ENCODE measurements around the gene SRRM5.
A peak's percentile ranks its signal among the peaks of the same experiment; 100 is the strongest.
"Not testable (repeated sequence)": the region's sequence is repeated elsewhere in the genome, so short reads cannot be mapped to it uniquely, and the experiment has no call there.

Gene SRRM5

GRCh38 chr19:43598445-43599240 lies 13.2 kb upstream of the SRRM5 start:
- Mint-ChIP-seq H3K27me3 (no peaks in the 10 kb centered on the region), H3K4me3 (peak overlapping the region; percentile 24), H3K27ac (no peak overlapping the region), H3K4me1 (peaks cover 30% of the 10 kb centered on the region), H3K9me3 (no peaks in the 10 kb centered on the region), H3K36me3 (peaks cover 3% of the 10 kb centered on the region)

- peak overlapping the region; percentile 41 for H3K27ac Mint-ChIP-seq
- no peaks in the 10 kb centered on the region for H3K27me3 Mint-ChIP-seq
- H3K4me1 Mint-ChIP-seq: peaks cover 27% of the 10 kb centered on the region
- no peak overlapping the region for H3K4me3 Mint-ChIP-seq
- no peaks in the 10 kb centered on the region for H3K36me3 Mint-ChIP-seq
- no peaks in the 10 kb centered on the region for H3K9me3 Mint-ChIP-seq
Observed at GRCh38 chr19:43599635-43600295, 12.1 kb upstream of the SRRM5 start.

- H3K27me3 Mint-ChIP-seq, H3K4me3 Mint-ChIP-seq, H3K36me3 Mint-ChIP-seq, H3K9me3 Mint-ChIP-seq: not testable (repeated sequence)
- Mint-ChIP-seq H3K27ac (peak overlapping the region; percentile 41), H3K4me1 (peaks cover 27% of the 10 kb centered on the region)
Observed at GRCh38 chr19:43600326-43600725, 11.6 kb upstream of the SRRM5 start.

GRCh38 chr19:43605875-43606568 lies 5.9 kb upstream of the SRRM5 start:
- Mint-ChIP-seq H3K27me3 (no peaks in the 10 kb centered on the region), H3K27ac (no peak overlapping the region), H3K4me3 (no peak overlapping the region), H3K36me3 (no peaks in the 10 kb centered on the region), H3K4me1 (peaks cover 3% of the 10 kb centered on the region), H3K9me3 (no peaks in the 10 kb centered on the region)

- Mint-ChIP-seq H3K27ac (no peak overlapping the region), H3K36me3 (no peaks in the 10 kb centered on the region), H3K4me3 (no peak overlapping the region), H3K4me1 (peaks cover 5% of the 10 kb centered on the region), H3K27me3 (no peaks in the 10 kb centered on the region), H3K9me3 (no peaks in the 10 kb centered on the region)
Observed at GRCh38 chr19:43606569-43607229, 5.2 kb upstream of the SRRM5 start.

GRCh38 chr19:43607238-43608205 lies 4.4 kb upstream of the SRRM5 start:
- H3K4me3 Mint-ChIP-seq: no peak overlapping the region
- H3K27me3 Mint-ChIP-seq: no peaks in the 10 kb centered on the region
- H3K36me3 Mint-ChIP-seq: no peaks in the 10 kb centered on the region
- H3K4me1 Mint-ChIP-seq: peaks cover 10% of the 10 kb centered on the region
- H3K27ac Mint-ChIP-seq: peak overlapping the region; percentile 46
- no peaks in the 10 kb centered on the region for H3K9me3 Mint-ChIP-seq

- H3K4me1 Mint-ChIP-seq: peaks cover 16% of the 10 kb centered on the region
- no peaks in the 10 kb centered on the region for H3K9me3 Mint-ChIP-seq
- H3K27ac Mint-ChIP-seq: no peak overlapping the region
- H3K36me3 Mint-ChIP-seq: peaks cover 4% of the 10 kb centered on the region
- no peaks in the 10 kb centered on the region for H3K27me3 Mint-ChIP-seq
- H3K4me3 Mint-ChIP-seq: no peak overlapping the region
Observed at GRCh38 chr19:43609872-43610271, 2.0 kb upstream of the SRRM5 start.

- H3K4me3 Mint-ChIP-seq: no peak overlapping the region
- no peaks in the 10 kb centered on the region for H3K9me3 Mint-ChIP-seq
- peaks cover 4% of the 10 kb centered on the region for H3K36me3 Mint-ChIP-seq
- H3K27me3 Mint-ChIP-seq: no peaks in the 10 kb centered on the region
- peak overlapping the region; percentile 52 for H3K27ac Mint-ChIP-seq
- peaks cover 17% of the 10 kb centered on the region for H3K4me1 Mint-ChIP-seq
Observed at GRCh38 chr19:43610493-43610892, 1.4 kb upstream of the SRRM5 start.

- Mint-ChIP-seq H3K36me3 (peaks cover 4% of the 10 kb centered on the region), H3K4me3 (no peak overlapping the region), H3K27me3 (no peaks in the 10 kb centered on the region), H3K4me1 (peaks cover 28% of the 10 kb centered on the region), H3K27ac (no peak overlapping the region), H3K9me3 (no peaks in the 10 kb centered on the region)
Observed at GRCh38 chr19:43612374-43612773, 486 bp downstream of the SRRM5 start.

GRCh38 chr19:43616306-43616705 lies 4.4 kb downstream of the SRRM5 start:
- Mint-ChIP-seq H3K4me3 (no peak overlapping the region), H3K27ac (peak overlapping the region; percentile 68), H3K36me3 (peaks cover 4% of the 10 kb centered on the region), H3K4me1 (peaks cover 40% of the 10 kb centered on the region), H3K9me3 (no peaks in the 10 kb centered on the region), H3K27me3 (no peaks in the 10 kb centered on the region)

- H3K36me3 Mint-ChIP-seq: peaks cover 4% of the 10 kb centered on the region
- no peak overlapping the region for H3K27ac Mint-ChIP-seq
- H3K27me3 Mint-ChIP-seq: no peaks in the 10 kb centered on the region
- peaks cover 39% of the 10 kb centered on the region for H3K4me1 Mint-ChIP-seq
- H3K9me3 Mint-ChIP-seq: no peaks in the 10 kb centered on the region
- H3K4me3 Mint-ChIP-seq: no peak overlapping the region
Observed at GRCh38 chr19:43616954-43617353, 5.1 kb downstream of the SRRM5 start.

GRCh38 chr19:43618921-43619261 lies 7.0 kb downstream of the SRRM5 start:
- H3K36me3 Mint-ChIP-seq: no peaks in the 10 kb centered on the region
- no peaks in the 10 kb centered on the region for H3K9me3 Mint-ChIP-seq
- peaks cover 36% of the 10 kb centered on the region for H3K4me1 Mint-ChIP-seq
- H3K27ac Mint-ChIP-seq: peak overlapping the region; percentile 95
- H3K27me3 Mint-ChIP-seq: no peaks in the 10 kb centered on the region
- H3K4me3 Mint-ChIP-seq: peak overlapping the region; percentile 95

GRCh38 chr19:43619262-43620060 lies 7.6 kb downstream of the SRRM5 start, which contains the start of gene ZNF428:
ZNF428 (minus strand) TSS chr19:43619629; CDS start chr19:43614304, 5,325 bp downstream.
- peaks cover 32% of the 10 kb centered on the region for H3K4me1 Mint-ChIP-seq

More at GRCh38 chr19:43619262-43620060, 7.6 kb downstream of the SRRM5 start, which contains the start of gene ZNF428:
- no peaks in the 10 kb centered on the region for H3K9me3 Mint-ChIP-seq
- peak within 1 kb of the TSS; percentile 95 for H3K4me3 Mint-ChIP-seq
- peak within 1 kb of the TSS; percentile 96 for H3K27ac Mint-ChIP-seq
- H3K36me3 Mint-ChIP-seq: no peaks in the 10 kb centered on the region
- H3K27me3 Mint-ChIP-seq: no peaks in the 10 kb centered on the region
